ENCODE data around the gene FITM2.
A peak's percentile ranks its signal among the peaks of the same experiment; 100 is the strongest.
"Not testable (repeated sequence)": the region's sequence is repeated elsewhere in the genome, so short reads cannot be mapped to it uniquely, and the experiment has no call there.

Gene FITM2

GRCh38 chr20:44310664-44311639 lies at the start of gene FITM2:
FITM2 (minus strand) TSS chr20:44311202; CDS start chr20:44311148, 54 bp downstream.
- ATAC-seq (peak; percentile 95), DNase-seq (peak; percentile 99)
- H3K27ac Mint-ChIP-seq = peak within 1 kb of the TSS; percentile 80 to 97
- H3K27me3 Mint-ChIP-seq = no peaks in the 10 kb centered on the region
- peaks cover 31% of the 10 kb centered on the region for H3K4me1 Mint-ChIP-seq
- H3K9me3 Mint-ChIP-seq = no peaks in the 10 kb centered on the region
- peak within 1 kb of the TSS; percentile 90 to 93 for H3K4me3 Mint-ChIP-seq

GRCh38 chr20:44360221-44360620 lies 49.2 kb upstream of the FITM2 start:
- no peak for DNase-seq
- Mint-ChIP-seq H3K9me3 (no peaks in the 10 kb centered on the region), H3K4me1 (no peaks in the 10 kb centered on the region), H3K27ac (no peak overlapping the region), H3K27me3 (no peaks in the 10 kb centered on the region), H3K4me3 (no peak overlapping the region)
- ATAC-seq = no peak

- Mint-ChIP-seq H3K4me3 (no peak overlapping the region), H3K27ac (no peak overlapping the region), H3K4me1 (no peaks in the 10 kb centered on the region), H3K9me3 (no peaks in the 10 kb centered on the region), H3K27me3 (no peaks in the 10 kb centered on the region)
- ATAC-seq (no peak), DNase-seq (no peak)
Observed at GRCh38 chr20:44358776-44359175, 47.8 kb upstream of the FITM2 start.

GRCh38 chr20:44357555-44358125 lies 46.6 kb upstream of the FITM2 start:
- H3K4me1 Mint-ChIP-seq = no peaks in the 10 kb centered on the region
- no peak overlapping the region for H3K4me3 Mint-ChIP-seq
- H3K27ac Mint-ChIP-seq = no peak overlapping the region
- ATAC-seq = no peak
- no peaks in the 10 kb centered on the region for H3K9me3 Mint-ChIP-seq
- no peaks in the 10 kb centered on the region for H3K27me3 Mint-ChIP-seq
- no peak for DNase-seq

- no peaks in the 10 kb centered on the region for H3K4me1 Mint-ChIP-seq
- H3K27me3 Mint-ChIP-seq = no peaks in the 10 kb centered on the region
- ATAC-seq = no peak
- DNase-seq = no peak
- H3K27ac Mint-ChIP-seq = no peak overlapping the region
- no peak overlapping the region for H3K4me3 Mint-ChIP-seq
- no peaks in the 10 kb centered on the region for H3K9me3 Mint-ChIP-seq
Observed at GRCh38 chr20:44357020-44357419, 46.0 kb upstream of the FITM2 start.

- Mint-ChIP-seq H3K4me3 (no peak overlapping the region), H3K27me3 (no peaks in the 10 kb centered on the region), H3K27ac (no peak overlapping the region), H3K9me3 (no peaks in the 10 kb centered on the region), H3K4me1 (no peaks in the 10 kb centered on the region)
- ATAC-seq (no peak), DNase-seq (no peak)
Observed at GRCh38 chr20:44356353-44356723, 45.3 kb upstream of the FITM2 start.

- ATAC-seq (no peak), DNase-seq (no peak)
- Mint-ChIP-seq H3K27ac (no peak within 1 kb of the TSS), H3K27me3 (no peaks in the 10 kb centered on the region), H3K4me3 (no peak within 1 kb of the TSS), H3K9me3 (no peaks in the 10 kb centered on the region), H3K4me1 (no peaks in the 10 kb centered on the region)
Observed at GRCh38 chr20:44355498-44356352, 44.7 kb upstream of the FITM2 start, which contains the start of gene HNF4A. HNF4A (plus strand) TSS chr20:44355699; CDS start chr20:44355805, 106 bp downstream.

GRCh38 chr20:44354979-44355497 lies 44.0 kb upstream of the FITM2 start:
- DNase-seq = no peak
- Mint-ChIP-seq H3K4me3 (no peak overlapping the region), H3K27me3 (no peaks in the 10 kb centered on the region), H3K4me1 (no peaks in the 10 kb centered on the region), H3K27ac (no peak overlapping the region), H3K9me3 (no peaks in the 10 kb centered on the region)
- ATAC-seq = no peak

GRCh38 chr20:44350567-44350966 lies 39.6 kb upstream of the FITM2 start:
- H3K27ac Mint-ChIP-seq = no peak overlapping the region
- no peaks in the 10 kb centered on the region for H3K27me3 Mint-ChIP-seq
- ATAC-seq (no peak), DNase-seq (no peak)
- no peaks in the 10 kb centered on the region for H3K9me3 Mint-ChIP-seq
- H3K4me1 Mint-ChIP-seq = no peaks in the 10 kb centered on the region
- no peak overlapping the region for H3K4me3 Mint-ChIP-seq

GRCh38 chr20:44349349-44349748 lies 38.3 kb upstream of the FITM2 start:
- no peak overlapping the region for H3K27ac Mint-ChIP-seq
- no peak overlapping the region for H3K4me3 Mint-ChIP-seq
- H3K9me3 Mint-ChIP-seq = no peaks in the 10 kb centered on the region
- ATAC-seq (no peak), DNase-seq (no peak)
- no peaks in the 10 kb centered on the region for H3K27me3 Mint-ChIP-seq
- no peaks in the 10 kb centered on the region for H3K4me1 Mint-ChIP-seq

- H3K27me3 Mint-ChIP-seq = no peaks in the 10 kb centered on the region
- DNase-seq = no peak
- H3K4me1 Mint-ChIP-seq = no peaks in the 10 kb centered on the region
- H3K4me3 Mint-ChIP-seq = no peak overlapping the region
- no peak for ATAC-seq
- H3K27ac Mint-ChIP-seq = no peak overlapping the region
- H3K9me3 Mint-ChIP-seq = no peaks in the 10 kb centered on the region
Observed at GRCh38 chr20:44348168-44348659, 37.2 kb upstream of the FITM2 start.

- H3K27me3 Mint-ChIP-seq, H3K4me3 Mint-ChIP-seq, DNase-seq, H3K4me1 Mint-ChIP-seq, ATAC-seq, H3K27ac Mint-ChIP-seq, H3K9me3 Mint-ChIP-seq: not testable (repeated sequence)
Observed at GRCh38 chr20:44345941-44346340, 34.9 kb upstream of the FITM2 start.

GRCh38 chr20:44345147-44345546 lies 34.1 kb upstream of the FITM2 start:
- no peak for DNase-seq
- no peak for ATAC-seq
- Mint-ChIP-seq H3K4me3 (no peak overlapping the region), H3K4me1 (no peaks in the 10 kb centered on the region), H3K9me3 (no peaks in the 10 kb centered on the region), H3K27ac (no peak overlapping the region), H3K27me3 (no peaks in the 10 kb centered on the region)

GRCh38 chr20:44344723-44345122 lies 33.7 kb upstream of the FITM2 start:
- Mint-ChIP-seq H3K27ac (no peak overlapping the region), H3K9me3 (no peaks in the 10 kb centered on the region), H3K27me3 (no peaks in the 10 kb centered on the region), H3K4me3 (no peak overlapping the region), H3K4me1 (no peaks in the 10 kb centered on the region)
- ATAC-seq (no peak), DNase-seq (no peak)

GRCh38 chr20:44343162-44343675 lies 32.2 kb upstream of the FITM2 start:
- H3K27ac Mint-ChIP-seq = peak overlapping the region in 1 of 2 donors; percentile 62
- DNase-seq = no peak
- no peaks in the 10 kb centered on the region for H3K27me3 Mint-ChIP-seq
- ATAC-seq = no peak
- H3K9me3 Mint-ChIP-seq = no peaks in the 10 kb centered on the region
- H3K4me3 Mint-ChIP-seq = no peak overlapping the region
- H3K4me1 Mint-ChIP-seq = no peaks in the 10 kb centered on the region
